Transverse colon (tissue), 4 donors: ENCODE results near the gene PRDM2. TPM values are rescaled to one million over a fixed set of nuclear protein-coding genes. Genes with fewer than 3 reads are reported as not detected.

ENCODE experiments used
- DNase-seq: peaks from one replicate; pipeline ENCODE4 v3.0.0-alpha.2; 2019
- H3K27ac ChIP-seq, 4 donors: fragments of 200-600 bp; sonication (generic); 2 replicates each; pipeline ENCODE4 v1.5.1; 2016 to 2018; ENCODE audit warnings: inconsistent platforms in 4 of 4
- H3K27me3 ChIP-seq: fragments of 200-600 bp; sonication (generic); 2 replicates; pipeline ENCODE4 v1.5.1; 2017; ENCODE audit warnings: inconsistent platforms
- H3K36me3 ChIP-seq, 4 donors: fragments of 200-600 bp; sonication (generic); 2 replicates each; pipeline ENCODE4 v1.5.1; 2017 to 2019; ENCODE audit warnings: inconsistent platforms in 4 of 4
- H3K4me1 ChIP-seq, 4 donors: fragments of 200-600 bp; sonication (generic); 2 replicates each; pipeline ENCODE4 v1.5.1; 2017 to 2020; ENCODE audit warnings: inconsistent platforms in 4 of 4
- H3K4me3 ChIP-seq, 4 donors: fragments of 200-600 bp; sonication (generic); 1 replicate in 1 of 4; 2 replicates in 3 of 4; pipeline versions ENCODE4 v1.5.1 to v1.6.1; 2017 to 2019; ENCODE audit warnings: inconsistent platforms in 4 of 4
- H3K9me3 ChIP-seq, 2 donors: fragments of 200-600 bp; sonication (generic); 2 replicates each; pipeline ENCODE4 v1.5.1; 2017 to 2019; ENCODE audit warnings: inconsistent platforms in 2 of 2
- CTCF ChIP-seq, 5 experiments: fragments of 200-600 bp in 3 of 5; fragments of 450-650 bp in 2 of 5; sonication (generic) in 3 of 5; IDR thresholded peaks; 1 replicate in 2 of 5; 2 replicates in 3 of 5; pipeline ENCODE4 v1.5.1; 2016 to 2017; ENCODE audit warnings: antibody characterized with exemption in 5 of 5, inconsistent platforms in 3 of 5, mild to moderate bottlenecking in 2 of 5, moderate library complexity in 1 of 5
- EP300 ChIP-seq: sonication (generic); formaldehyde crosslinking; IDR thresholded peaks from one replicate; pipeline ENCODE4 v1.6.1; 2017; ENCODE audit warnings: antibody characterized with exemption, low read depth
- POLR2A ChIP-seq: fragments of 450-650 bp; IDR thresholded peaks from one replicate; pipeline ENCODE4 v1.6.1; 2016; ENCODE audit warnings: antibody characterized with exemption, mild to moderate bottlenecking, moderate library complexity
- POLR2AphosphoS5 ChIP-seq, 3 donors: sonication (generic); formaldehyde crosslinking; IDR thresholded peaks; one replicate each; pipeline ENCODE4 v1.6.1; 2016; ENCODE audit warnings: antibody characterized with exemption in 3 of 3
- WGBS, 2 donors: methylation state at CpG; one replicate each; pipeline ENCODE4 v1.1.5; 2018; ENCODE audit warnings: low coverage in 1 of 2; 5-methylcytosine and 5-hydroxymethylcytosine counted together
- in situ Hi-C, 4 donors: fragments of 200-750 bp; cut with MboI; loops; one replicate each; pipeline versions ENCODE4 v1.15.0 to v1.15.1; 2017; ENCODE audit warnings: low sequenced_read_pairs in 3 of 4, low pct_ligation_motif_present in 1 of 4, low pct_unique_long_range_greater_than_20kb in 1 of 4
- intact Hi-C: fragments of 100-400 bp; cut with DNase I; formaldehyde crosslinking; loops from one replicate; pipeline ENCODE4 v1.15.1; 2023; ENCODE audit warnings: low total_unique reads
- total RNA-seq, 4 donors: library from RNA; depleted of rRNA; stranded (reverse); fragments of >200 nt; gene quantifications; one replicate each; pipeline ENCODE4 v1.1.0, GENCODE V29; 2016

The PRDM2 gene
- total RNA-seq, 4 donors from 2014 or later: 27.3 to 40.5 (median 35.8) TPM

GRCh38 chr1:13801232-13801631, 101.2 kb downstream of the PRDM2 start:
- H3K4me1 ChIP-seq: peaks cover 0 to 22% (median 15%) of the 10 kb centered on the region in 4 donors
- no peak overlapping the region for H3K4me3 ChIP-seq
- no peaks in the 10 kb centered on the region for H3K9me3 ChIP-seq
- in situ Hi-C loops: loop anchor here in 2 of 4 donors (10.0 to 25.0 kb wide), 2 partner anchors 126 to 139 kb away; no protein-coding TSS in a partner anchor
- intact Hi-C loops: no loop called here
- WGBS, 2 donors: 33 to 39% methylated on average over 1 to 8 of the region's 8 CpGs
- H3K27me3 ChIP-seq: no peaks in the 10 kb centered on the region
- H3K27ac ChIP-seq: peak overlapping the region; percentile 7 to 38 (median 26)
- DNase-seq: peak; percentile 30
- no peak for TF ChIP-seq POLR2AphosphoS5 (IDR thresholded peaks at IDR 0.05)
- no peak for TF ChIP-seq CTCF (IDR thresholded peaks at IDR 0.05)
- no peak for TF ChIP-seq POLR2A
- no peak for TF ChIP-seq EP300
- no peaks in the 10 kb centered on the region for H3K36me3 ChIP-seq

DNA sequence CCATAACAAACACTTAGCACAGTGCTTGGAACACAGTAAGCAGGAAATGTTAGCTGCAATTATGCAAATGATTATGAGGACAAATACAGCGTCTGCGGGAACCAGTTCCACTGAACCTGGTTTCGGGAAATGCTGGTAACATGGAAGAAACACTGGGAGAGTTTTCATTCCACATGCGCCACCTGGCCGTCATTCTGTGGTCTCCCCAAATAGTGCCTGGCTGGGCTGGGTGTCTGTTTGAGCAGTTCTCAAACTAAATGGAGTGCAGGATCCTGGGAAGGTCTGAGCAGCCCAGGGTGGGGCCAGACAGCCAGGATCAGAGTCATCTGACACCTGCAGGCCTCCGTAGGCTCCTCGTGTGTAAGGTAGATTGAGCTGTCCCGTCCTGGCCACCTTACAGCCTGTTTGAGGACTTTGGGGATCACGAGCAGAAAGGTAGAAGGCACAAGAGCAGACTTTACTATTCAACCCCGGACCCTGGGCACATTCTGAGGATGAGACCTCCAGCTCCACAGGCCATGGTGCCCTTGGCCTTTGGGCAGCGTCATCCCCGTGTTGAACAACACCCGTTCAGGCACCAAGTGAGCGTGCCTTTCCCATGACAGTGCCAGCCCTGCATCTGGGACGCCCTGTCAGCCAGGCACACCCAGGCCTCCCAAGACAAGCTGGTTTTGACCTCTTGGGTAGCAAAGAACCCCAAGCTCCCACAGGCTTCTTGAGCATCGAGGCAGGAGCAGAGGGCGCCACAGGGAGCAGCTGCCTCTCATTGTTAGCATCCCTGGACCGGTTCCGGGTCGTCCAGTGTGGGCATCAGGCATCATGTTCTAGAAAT, 101.9 kb downstream of the PRDM2 start:
- Histone ChIP-seq H3K4me3 (peak overlapping the region in 1 of 4 donors; percentile 2), H3K27ac (peak overlapping the region; percentile 7 to 38 (median 32)), H3K4me1 (peaks cover 0 to 22% (median 15%) of the 10 kb centered on the region in 4 donors), H3K9me3 (no peaks in the 10 kb centered on the region), H3K36me3 (no peaks in the 10 kb centered on the region), H3K27me3 (no peaks in the 10 kb centered on the region)
- in situ Hi-C loops (loop anchor here in 2 of 4 donors (10.0 to 25.0 kb wide), 2 partner anchors 127 to 140 kb away; no protein-coding TSS in a partner anchor), intact Hi-C loops (no loop called here)
- WGBS, 2 donors: 44 to 73% methylated on average over 3 to 20 of the region's 20 CpGs
- TF ChIP-seq EP300 (no peak), CTCF (IDR thresholded peaks at IDR 0.05) (peak in 1 of 5 experiments; percentile 25)
- DNase-seq: peak; percentile 55

DNA sequence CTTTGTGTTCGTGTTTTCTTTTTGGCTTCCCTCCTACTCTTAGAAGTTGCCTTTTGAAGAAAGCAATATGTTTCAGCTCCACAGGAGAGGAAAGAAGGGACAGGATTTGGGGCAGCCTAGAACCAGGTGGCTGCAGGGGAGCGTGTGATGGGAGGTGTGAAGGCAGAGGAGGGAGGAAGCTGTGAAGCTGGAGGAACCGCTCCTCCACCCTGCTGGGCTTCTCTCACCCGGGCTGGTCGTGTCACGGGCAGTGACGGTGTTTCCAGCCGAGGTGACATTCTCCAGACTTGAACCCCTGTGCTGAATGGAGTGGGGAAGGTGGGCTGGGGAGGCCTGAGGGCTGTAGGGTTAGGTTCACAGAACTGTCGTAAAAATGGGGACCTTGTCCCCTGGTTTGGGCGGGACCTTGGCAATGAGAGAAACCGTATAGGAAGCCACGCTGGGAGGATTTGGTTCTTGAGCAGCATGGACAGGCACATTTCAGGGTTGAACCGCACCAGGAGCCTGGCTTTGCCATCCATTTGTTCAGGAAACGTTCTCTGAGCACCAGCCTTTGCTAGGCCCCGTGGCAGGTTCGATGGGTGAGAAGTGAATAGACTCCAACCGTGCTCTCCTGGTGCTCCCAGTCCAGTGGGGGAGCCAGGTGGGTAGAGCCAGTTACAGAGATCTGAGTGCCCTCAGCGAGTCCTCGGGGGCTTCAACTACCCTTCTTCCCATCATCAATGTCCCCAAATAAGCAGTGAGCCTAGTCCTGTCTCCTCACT, 103.0 kb downstream of the PRDM2 start:
- no peak overlapping the region for H3K4me3 ChIP-seq
- H3K4me1 ChIP-seq: peaks cover 0 to 22% (median 15%) of the 10 kb centered on the region in 4 donors
- no peaks in the 10 kb centered on the region for H3K9me3 ChIP-seq
- H3K36me3 ChIP-seq: no peaks in the 10 kb centered on the region
- in situ Hi-C loops: loop anchor here in 2 of 4 donors (10.0 to 25.0 kb wide), 2 partner anchors 128 to 141 kb away; no protein-coding TSS in a partner anchor
- DNase-seq: no peak
- 81 to 89% methylated on average over 10 to 19 of the region's 19 CpGs for WGBS, 2 donors
- TF ChIP-seq EP300 (no peak), POLR2AphosphoS5 (IDR thresholded peaks at IDR 0.05) (no peak), POLR2A (no peak), CTCF (IDR thresholded peaks at IDR 0.05) (no peak)
- no peaks in the 10 kb centered on the region for H3K27me3 ChIP-seq
- no peak overlapping the region for H3K27ac ChIP-seq
- intact Hi-C loops: no loop called here
